Measurements from ENCODE around the gene TMEM38A.
A peak's percentile ranks its signal among the peaks of the same experiment; 100 is the strongest.

Gene TMEM38A, protein sequence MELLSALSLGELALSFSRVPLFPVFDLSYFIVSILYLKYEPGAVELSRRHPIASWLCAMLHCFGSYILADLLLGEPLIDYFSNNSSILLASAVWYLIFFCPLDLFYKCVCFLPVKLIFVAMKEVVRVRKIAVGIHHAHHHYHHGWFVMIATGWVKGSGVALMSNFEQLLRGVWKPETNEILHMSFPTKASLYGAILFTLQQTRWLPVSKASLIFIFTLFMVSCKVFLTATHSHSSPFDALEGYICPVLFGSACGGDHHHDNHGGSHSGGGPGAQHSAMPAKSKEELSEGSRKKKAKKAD

DNA sequence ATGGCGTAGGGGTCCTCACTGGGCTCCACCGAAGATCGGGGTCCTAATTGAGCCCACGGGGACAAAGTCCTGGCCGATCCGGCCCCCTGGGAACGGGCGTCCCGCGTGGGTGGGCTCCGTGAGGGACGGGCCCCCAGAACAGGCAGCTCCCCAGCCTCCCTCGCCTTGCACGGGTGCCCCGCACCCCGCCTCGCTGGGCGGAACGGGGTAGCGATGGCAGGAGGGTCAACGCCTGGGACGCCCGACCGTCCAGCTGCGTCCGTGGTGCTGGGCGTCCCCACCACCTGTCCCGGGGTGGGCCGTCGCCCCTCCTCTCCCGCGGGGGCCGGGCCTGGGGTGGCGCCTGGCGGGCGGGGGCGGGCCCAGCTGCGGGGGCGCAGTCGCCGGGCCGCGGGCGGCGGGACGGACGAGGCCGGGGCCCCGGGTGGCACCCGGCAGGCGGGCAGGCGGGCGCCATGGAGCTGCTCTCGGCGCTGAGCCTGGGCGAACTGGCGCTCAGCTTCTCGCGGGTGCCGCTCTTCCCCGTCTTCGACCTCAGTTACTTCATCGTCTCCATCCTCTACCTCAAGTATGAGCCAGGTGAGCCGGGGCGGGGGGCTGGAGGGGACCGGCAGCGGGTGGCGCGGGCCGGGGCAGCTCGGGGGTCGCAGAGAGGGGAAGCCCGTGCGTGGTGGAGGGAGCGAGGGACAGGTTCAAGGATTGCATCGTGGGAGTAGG lies at the start of gene TMEM38A:
Gene TMEM38A, plus strand, starts transcription at position 377 of the 717 bp plus-strand sequence. Its CDS starts 79 bp downstream, at position 456.
- DNase-seq = no peak

DNA sequence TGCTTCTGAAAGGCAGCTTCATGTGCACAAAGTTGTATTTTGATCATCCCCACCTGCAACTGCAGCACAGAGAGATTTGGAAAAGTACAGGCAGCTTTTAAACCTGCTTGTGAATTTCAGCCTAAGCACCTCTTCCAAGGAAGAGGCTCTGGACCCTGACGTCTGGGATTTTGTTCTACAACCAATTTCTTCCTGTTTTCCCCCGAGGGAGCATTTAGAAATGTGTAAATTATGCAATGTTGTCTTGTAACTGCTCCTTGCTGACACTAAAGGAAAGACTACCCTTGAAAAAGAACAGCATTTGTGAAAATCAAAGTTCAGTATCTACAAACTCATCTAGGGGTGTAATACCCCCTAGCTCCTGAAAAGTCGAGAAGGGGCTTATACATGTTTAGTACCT lies 48.3 kb upstream of the TMEM38A start:
- DNase-seq = no peak

DNA sequence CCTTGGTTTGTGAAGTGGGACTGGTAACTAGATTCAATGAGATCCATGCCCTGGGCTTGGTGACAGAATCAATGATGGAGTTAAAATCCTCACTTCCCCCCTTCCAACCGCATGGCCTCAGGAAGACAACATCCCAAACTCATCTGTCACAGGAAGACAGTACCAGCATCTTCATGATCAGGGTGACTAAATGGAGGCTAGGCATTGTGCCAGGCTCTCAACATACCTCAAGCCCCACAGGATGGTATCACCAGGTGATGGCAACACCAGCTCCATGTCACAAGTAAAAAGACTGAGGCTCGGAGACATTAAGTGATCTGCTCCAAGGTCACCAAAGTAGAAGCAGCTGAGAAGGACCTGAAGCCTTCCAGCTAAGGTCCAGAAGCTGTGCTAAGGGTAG lies 47.1 kb upstream of the TMEM38A start:
- no peak for DNase-seq

DNA sequence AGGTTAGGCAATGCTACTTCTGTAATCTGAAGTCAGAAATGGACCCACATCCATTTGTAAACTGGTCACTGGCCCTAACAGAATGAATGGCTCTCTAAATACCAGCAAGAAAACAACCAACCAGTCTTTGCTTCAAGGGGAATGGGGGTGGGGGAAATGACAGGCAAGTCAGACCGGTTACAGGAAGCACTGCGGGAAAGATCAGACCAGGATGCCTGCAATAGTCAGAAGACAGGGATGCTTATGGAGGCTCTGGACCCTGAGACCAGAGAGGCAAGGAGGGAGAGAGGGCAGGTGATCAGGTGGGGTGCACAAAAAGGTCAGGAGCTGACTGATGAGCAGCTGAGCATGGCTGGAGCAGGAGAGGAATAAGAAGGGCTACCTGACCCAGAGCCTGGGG lies 46.0 kb upstream of the TMEM38A start:
- DNase-seq = no peak

GRCh38 chr19:16615808-16616207 lies 45.1 kb upstream of the TMEM38A start:
- DNase-seq = no peak

- DNase-seq = no peak
Observed at GRCh38 chr19:16618248-16618647, 42.7 kb upstream of the TMEM38A start.

GRCh38 chr19:16619457-16619856 lies 41.5 kb upstream of the TMEM38A start:
- DNase-seq = no peak

- no peak for DNase-seq
Observed at GRCh38 chr19:16620018-16620417, 40.9 kb upstream of the TMEM38A start.

- DNase-seq = no peak
Observed at GRCh38 chr19:16620584-16620983, 40.4 kb upstream of the TMEM38A start.

DNA sequence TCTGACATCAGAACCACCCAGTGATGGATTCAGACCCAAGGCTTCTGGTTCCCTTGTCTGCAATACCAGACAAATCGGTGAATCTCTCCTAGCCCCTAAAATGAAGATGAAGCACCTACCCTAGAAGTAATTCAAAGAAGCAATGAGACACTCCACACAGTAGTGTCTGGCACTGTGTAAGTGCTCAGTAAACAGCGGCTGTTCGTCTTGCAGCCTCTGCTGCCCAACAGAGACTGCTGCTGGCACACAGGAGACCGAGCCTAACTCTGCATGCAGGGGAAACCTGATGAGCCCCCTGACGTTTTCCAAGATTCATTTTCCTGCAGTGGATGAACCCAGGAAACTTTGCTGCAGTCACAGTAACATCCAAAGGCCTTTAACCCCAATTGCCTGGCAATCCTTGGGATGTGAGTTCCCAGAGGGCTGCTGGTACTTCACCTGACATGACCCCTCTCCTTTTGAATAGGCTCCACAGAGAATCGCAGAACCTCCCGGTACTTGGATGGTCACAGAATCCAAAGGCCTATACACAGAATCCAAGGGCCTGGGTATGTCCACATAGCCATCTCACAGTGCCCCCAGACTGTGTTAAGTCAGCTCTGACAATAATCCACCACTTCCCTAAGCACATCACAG lies 39.7 kb upstream of the TMEM38A start:
- no peak for DNase-seq

DNA sequence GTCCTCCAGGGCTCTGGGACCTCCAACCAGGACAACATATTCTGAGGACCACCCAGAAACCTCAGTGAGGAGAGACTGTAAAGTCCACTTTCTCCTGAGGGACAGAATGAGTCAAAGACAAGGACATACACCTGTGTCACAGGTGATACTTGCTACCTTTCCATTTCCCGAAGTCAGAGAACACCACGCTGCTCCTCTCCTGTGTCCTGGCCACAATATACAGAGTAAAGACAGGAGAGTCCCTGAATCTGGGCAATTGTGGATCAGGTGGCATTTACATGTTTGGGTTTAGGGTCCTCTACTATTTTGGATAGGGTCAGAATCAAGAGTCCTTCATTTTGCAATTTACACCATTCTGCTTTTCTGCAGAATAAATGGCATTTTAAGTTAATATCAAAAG lies 37.9 kb upstream of the TMEM38A start:
- DNase-seq = no peak

DNA sequence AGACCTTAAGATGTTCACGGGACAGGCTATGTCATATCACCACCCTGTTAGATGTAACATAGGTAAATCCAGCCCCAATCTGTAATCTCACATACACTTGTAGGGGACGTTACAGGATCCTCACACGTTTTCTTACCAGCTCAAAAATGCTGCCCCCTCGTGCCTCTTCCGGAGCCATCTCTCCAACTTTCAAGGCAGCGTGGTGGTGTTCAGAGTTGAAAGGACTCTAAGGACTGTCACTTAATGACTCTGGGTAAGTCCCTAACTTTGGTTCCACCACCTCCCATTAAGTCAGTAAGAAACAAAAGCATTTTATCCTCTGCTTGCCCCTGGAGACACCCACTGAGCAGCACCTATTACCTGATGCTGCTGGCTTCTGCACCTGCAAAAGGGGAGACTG lies 37.4 kb upstream of the TMEM38A start:
- no peak for DNase-seq

DNA sequence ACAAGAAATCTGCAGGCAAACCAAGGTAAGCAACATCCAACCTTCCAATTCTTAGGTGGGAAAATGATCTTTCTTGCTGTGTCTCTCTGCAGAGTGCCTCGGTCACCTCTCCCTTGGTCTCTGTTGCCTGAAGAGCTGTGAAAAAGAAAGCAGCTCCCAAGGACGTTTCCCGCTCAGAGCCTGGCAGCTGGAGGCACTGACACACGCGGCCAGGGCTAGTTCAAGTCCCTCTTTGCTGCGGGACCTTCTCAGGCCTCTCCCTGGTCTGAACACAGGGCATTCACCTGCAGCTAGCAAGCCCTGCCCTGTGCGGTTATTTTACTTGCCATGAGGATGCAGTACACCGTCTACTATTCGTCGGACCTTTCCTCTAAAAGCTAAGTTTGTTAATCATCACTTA lies 36.7 kb upstream of the TMEM38A start:
- no peak for DNase-seq

DNA sequence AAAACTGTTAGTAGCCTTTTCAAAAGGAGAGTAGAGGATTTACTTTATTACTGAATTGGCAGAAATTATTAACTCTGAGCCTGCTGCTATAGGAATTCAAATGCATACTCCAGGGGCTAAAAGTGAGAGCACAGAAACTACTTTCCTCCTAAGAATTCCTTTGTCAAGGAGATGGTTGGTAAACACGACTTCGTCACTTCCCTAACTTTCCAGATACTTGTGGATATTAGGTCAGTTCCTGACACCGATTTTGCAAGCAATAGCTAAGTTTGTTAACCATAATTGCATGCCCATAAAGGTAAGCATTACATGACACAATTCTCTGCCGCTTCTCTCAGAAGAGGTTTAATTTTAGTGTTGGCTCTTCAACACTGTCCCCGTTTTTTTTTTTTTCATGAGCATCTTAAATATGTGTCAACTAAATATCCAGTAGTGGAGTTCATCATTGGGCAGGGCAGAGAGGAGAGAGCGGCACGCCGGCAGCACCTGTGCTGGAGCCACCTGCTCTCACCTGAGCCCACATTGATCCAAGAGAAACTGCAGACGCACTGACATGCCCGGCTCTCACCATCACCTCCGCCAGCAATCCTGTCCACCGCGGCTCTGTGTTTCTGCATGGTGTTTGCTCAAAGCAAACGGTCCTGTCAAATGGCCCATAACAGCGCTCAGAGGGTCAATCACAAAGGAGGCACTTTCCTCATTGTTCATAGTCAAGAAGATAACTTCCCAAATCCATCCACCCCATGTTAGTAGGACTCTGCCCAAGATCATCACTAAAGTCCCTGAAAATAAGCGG lies 35.6 kb upstream of the TMEM38A start:
- no peak for DNase-seq

DNA sequence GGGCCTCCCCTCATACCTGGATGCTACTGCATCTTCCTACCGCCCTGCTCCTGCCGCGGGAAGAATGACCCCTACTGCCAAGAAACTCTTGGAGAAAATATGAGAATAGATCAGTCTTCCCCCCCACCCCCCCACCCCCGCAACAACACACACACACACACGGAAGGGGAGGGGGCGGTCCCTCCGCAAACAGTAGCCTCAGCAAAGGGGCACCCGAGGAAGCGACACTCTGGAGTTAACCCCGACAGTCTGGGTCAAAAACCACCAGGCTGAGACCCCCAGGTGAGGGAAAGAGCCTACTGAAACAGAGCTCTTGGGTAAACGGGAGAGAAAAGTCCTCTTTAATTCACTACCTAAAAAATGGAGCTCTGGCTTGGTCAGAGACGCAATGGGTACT lies 34.1 kb upstream of the TMEM38A start:
- DNase-seq = no peak

DNA sequence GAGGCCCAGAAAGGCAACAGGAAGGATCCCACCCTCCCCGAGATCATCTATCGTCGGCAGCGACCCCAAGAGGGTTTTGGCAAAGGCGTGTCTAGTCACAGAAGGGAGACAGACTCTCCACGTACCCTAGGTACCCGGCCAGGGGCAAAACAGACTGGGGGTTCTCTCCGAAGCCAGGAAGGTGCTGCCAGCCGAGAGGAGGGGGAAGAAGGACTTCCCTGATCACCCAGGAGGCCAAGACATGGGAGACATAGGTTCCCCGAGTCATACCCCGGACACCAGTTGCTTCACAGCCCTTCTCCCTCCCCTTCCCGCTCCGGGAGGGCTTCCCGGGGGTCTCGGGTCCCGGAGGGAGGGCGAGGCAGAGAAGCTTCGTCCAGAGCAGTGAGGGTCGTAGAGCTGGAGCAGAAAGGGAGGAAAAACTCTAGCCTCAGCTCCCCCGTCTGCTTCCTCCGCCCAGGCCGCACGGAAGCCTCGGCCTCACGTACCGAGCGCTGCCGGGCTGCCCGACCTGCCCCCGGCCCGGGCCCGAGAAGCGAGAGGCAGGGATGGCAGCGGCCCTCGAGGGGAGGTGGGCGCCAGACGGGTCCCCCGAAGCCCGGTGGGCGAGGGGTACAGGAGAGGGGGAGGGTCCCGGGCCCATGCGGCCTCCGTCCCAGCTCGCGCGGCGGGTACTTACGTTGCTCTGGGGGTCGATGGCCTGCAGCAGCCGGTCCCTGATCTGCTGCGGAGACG lies 33.6 kb upstream of the TMEM38A start:
- DNase-seq = no peak

GRCh38 chr19:16627928-16628182 lies 33.1 kb upstream of the TMEM38A start:
- DNase-seq = no peak

DNA sequence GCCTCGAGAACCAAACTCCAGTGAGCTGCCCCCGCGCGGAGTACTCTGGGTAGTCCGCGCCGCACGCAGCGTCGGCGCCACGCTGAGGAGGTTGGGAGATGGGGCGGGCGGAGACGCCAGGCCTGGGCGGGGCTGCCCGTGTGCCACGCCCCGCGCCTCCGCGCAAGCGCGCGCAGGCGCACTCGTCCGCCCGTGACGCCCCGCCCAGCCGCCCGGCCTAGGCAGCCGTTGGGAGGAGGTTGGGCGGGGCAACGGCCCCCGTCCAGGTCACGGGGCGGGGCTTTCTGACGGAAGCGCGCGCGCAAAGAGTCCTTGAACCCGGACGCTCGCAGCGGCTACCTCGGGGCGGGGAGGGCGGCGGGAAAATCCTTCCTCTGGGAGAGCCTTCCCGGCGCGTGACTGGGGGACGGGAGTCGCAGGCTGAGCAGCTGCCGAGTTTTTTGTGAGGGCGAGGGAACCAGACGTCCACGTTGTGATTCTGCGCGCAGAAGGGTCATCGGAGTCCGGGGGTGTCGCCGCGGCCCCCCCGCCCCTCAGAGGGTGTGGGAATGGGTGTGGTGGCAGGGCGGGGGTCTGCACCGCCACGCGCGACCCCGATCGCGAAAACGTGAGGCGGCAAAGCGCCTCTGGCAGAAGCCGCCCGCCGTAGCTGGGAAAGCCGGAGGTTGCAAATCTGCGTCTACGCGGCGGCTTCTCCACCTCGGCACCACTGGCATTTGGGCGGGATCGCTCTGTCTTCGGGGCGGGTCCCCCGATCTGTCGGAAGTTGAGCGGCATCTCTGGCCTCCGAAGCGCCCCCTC lies 32.6 kb upstream of the TMEM38A start, which contains the start of gene MED26:
Gene MED26, minus strand, starts transcription at position 22 of the 801 bp plus-strand sequence. CDS start 261 bp downstream, outside the sequence.
- DNase-seq = peak; percentile 97

DNA sequence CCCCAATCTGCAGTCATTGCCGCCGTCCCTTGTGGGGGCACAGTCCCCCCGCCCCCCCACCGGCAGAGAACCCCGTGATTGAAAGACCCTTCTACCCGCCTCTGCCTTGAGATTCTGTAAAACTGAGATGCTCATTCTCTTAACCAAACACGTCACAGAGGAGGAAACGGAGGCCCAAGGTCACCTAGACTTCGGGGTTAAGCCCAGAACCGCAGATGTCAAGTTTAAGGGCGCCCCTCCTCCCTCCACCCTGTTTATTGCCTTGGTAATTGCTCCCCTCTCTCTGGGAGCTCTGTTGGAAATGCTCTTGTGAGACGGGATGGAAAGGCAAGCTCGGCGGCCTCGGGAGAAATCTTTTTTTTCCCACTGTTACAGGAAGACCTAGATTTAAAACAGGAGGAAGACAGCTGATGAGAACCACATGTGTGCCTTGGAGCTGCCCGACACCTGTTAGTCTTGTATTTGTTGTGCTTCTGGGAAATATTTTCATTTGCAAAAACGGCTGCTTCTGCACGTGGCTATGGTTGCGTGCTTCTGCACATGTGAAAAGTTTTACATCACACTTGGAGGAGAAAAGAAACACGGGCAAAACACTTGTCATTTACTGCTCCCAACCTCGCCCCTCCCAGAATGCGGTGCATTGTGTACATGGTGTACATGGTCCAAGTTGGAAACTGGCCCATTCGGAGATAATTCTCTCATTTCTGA lies 31.8 kb upstream of the TMEM38A start:
- no peak for DNase-seq

DNA sequence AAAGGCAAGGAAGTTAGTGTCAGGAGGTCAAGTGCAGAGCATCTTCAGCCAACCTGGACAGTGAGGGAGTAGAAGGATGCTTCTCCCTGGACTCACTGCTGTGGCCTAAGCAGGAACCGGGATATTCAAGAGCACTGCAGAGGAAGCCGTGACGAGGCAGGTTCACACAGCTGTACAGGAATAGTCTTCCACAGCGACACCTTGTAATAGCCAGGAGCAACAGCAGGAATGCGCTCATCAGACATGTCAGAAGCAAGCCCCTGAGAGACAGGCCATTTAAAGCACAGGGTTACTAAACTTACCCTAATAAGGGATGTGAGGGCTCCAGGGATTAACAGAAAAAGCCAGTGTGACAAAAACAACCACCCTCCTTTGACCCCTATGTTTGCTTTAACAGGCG lies 29.5 kb upstream of the TMEM38A start:
- DNase-seq = no peak

DNA sequence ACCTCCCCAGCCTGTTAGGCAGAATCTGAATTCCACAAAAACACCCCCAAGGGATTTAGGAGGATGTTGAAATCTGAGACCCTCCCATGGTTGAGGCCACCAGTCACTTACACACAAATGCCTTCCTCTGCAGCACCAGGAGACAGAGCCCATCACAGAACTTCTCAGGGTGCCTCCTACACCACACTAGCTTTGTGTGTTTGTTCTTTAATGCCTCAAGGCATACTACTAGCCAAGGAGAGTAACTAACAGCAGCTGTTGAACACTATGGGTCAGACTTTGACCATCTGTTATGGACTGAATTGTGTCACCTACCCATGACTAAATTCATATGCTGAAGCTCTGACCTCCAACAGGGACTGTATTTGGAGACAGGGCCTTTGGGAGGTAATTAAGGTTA lies 23.4 kb upstream of the TMEM38A start:
- DNase-seq = no peak
